ENCODE data around the gene DLGAP1. TPM values are rescaled to one million over a fixed set of nuclear protein-coding genes. Genes with fewer than 3 reads are reported as not detected.

DLGAP1 gene
- total and polyA plus RNA-seq, 2 of the 13 experiments (the other 11 are each of a cell fraction or from before 2014, with no cell fraction given) = 0.01 TPM; not detected in 1

- no TSS peak for BruUV-seq (replicated peaks)
- H2AFZ ChIP-seq (ENCODE audit: low read length) = no peak overlapping the region
- no peaks in the 10 kb centered on the region for H4K20me1 ChIP-seq (ENCODE audit: insufficient read depth, low read length)
- no peaks in the 10 kb centered on the region for H3K79me2 ChIP-seq (ENCODE audit: insufficient read depth, low read length)
- H3K4me3 ChIP-seq (replicated peaks in 1 of 3; ENCODE audit: insufficient read depth in 1 of 3, low read depth in 2 of 3, low read length in 3 of 3) = no peak overlapping the region
- no peak overlapping the region for H3K4me2 ChIP-seq (ENCODE audit: low read depth, low read length)
- peaks cover 0 to 3% of the 10 kb centered on the region in 2 experiments; a peak in 1 of 5 replicates for H3K27me3 ChIP-seq (ENCODE audit: control insufficient read depth in 1 of 2, insufficient read depth in 2 of 2, low read length in 2 of 2)
- TF ChIP-seq U2AF1 (optimal IDR thresholded peaks at IDR 0.05; ENCODE audit: low read depth, low read length) = no peak
- TF ChIP-seq ZNF432 (CRISPR knock-in tag; IDR thresholded peaks at IDR 0.05; ENCODE audit: borderline replicate concordance) = no peak
- TF ChIP-seq TRIM22 (IDR thresholded peaks at IDR 0.05) = no peak
- no peak for TF ChIP-seq ZNF629 (CRISPR knock-in tag; conservative IDR thresholded peaks at IDR 0.05)
- TF ChIP-seq ARHGAP35 (CRISPR knock-in tag; IDR thresholded peaks at IDR 0.05; ENCODE audit: borderline replicate concordance) = no peak
- no peak for TF ChIP-seq CHD2 (IDR thresholded peaks at IDR 0.05; ENCODE audit: low read depth, low read length)
- no peak for TF ChIP-seq YEATS4 (CRISPR knock-in tag; IDR thresholded peaks at IDR 0.05; ENCODE audit: borderline replicate concordance)
- 27% methylated on average over 3 of the region's 3 CpGs for WGBS (ENCODE audit: low lambda C conversion rate)
- no peaks in the 10 kb centered on the region for H3K4me1 ChIP-seq (ENCODE audit: insufficient read depth, low read length)
- in situ Hi-C loops (cut with HindIII; ENCODE audit: extremely low pct_ligation_motif_present, low pct_unique_long_range_greater_than_20kb) (no loop called here), intact Hi-C loops (cut with micrococcal nuclease; ENCODE audit: unreplicated experiment) (no loop called here)
- CTCF ChIA-PET (ENCODE audit: low intra/inter-chr PET ratio, low total read pairs) = no interaction called here
- no peak overlapping the region for H3K9ac ChIP-seq (ENCODE audit: insufficient read depth, low read depth, low read length)
- H3K36me3 ChIP-seq (replicated peaks in 1 of 2; ENCODE audit: control insufficient read depth in 1 of 2, insufficient read depth in 2 of 2, low read length in 2 of 2) = no peaks in the 10 kb centered on the region
- DNase-seq (ENCODE audit: low spot score) (no peak), FAIRE-seq (no peak), ATAC-seq (no peak)
- H3K9me3 ChIP-seq (ENCODE audit: low read length) = no peaks in the 10 kb centered on the region
- no peak overlapping the region for H3K27ac ChIP-seq (ENCODE audit: extremely low read length, insufficient read depth, low read length)
- POLR2A ChIA-PET = no interaction called here
Observed at GRCh38 chr18:3560755-3561154, 894.4 kb downstream of the DLGAP1 start.

- Histone ChIP-seq H3K36me3 (replicated peaks in 1 of 2; ENCODE audit: control insufficient read depth in 1 of 2, insufficient read depth in 2 of 2, low read length in 2 of 2) (no peaks in the 10 kb centered on the region), H3K4me2 (ENCODE audit: low read depth, low read length) (no peak overlapping the region), H3K9ac (ENCODE audit: insufficient read depth, low read depth, low read length) (no peak overlapping the region), H3K79me2 (ENCODE audit: insufficient read depth, low read length) (no peaks in the 10 kb centered on the region), H3K27me3 (ENCODE audit: control insufficient read depth in 1 of 2, insufficient read depth in 2 of 2, low read length in 2 of 2) (peaks cover 0 to 12% of the 10 kb centered on the region in 2 experiments; a peak in 2 of 5 replicates), H4K20me1 (ENCODE audit: insufficient read depth, low read length) (no peaks in the 10 kb centered on the region), H2AFZ (ENCODE audit: low read length) (no peak overlapping the region), H3K4me3 (replicated peaks in 1 of 3; ENCODE audit: insufficient read depth in 1 of 3, low read depth in 2 of 3, low read length in 3 of 3) (no peak overlapping the region), H3K9me3 (ENCODE audit: low read length) (no peaks in the 10 kb centered on the region), H3K27ac (ENCODE audit: extremely low read length, insufficient read depth, low read length) (no peak overlapping the region), H3K4me1 (ENCODE audit: insufficient read depth, low read length) (peaks cover 14% of the 10 kb centered on the region)
- WGBS (ENCODE audit: low lambda C conversion rate) = 1% methylated on average over 2 of the region's 2 CpGs
- ChIA-PET CTCF (ENCODE audit: low intra/inter-chr PET ratio, low total read pairs) (no interaction called here), POLR2A (no interaction called here)
- ATAC-seq (no peak), DNase-seq (ENCODE audit: low spot score) (no peak), FAIRE-seq (no peak)
- in situ Hi-C loops (cut with HindIII; ENCODE audit: extremely low pct_ligation_motif_present, low pct_unique_long_range_greater_than_20kb) (no loop called here), intact Hi-C loops (cut with micrococcal nuclease; ENCODE audit: unreplicated experiment) (no loop called here)
- no TSS peak for BruUV-seq (replicated peaks)
- TF ChIP-seq FOXC1 (CRISPR knock-in tag; IDR thresholded peaks at IDR 0.05; ENCODE audit: borderline replicate concordance) (no peak), SKI (IDR thresholded peaks at IDR 0.05; ENCODE audit: partially characterized antibody) (no peak), ZNF530 (CRISPR knock-in tag; IDR thresholded peaks at IDR 0.05; ENCODE audit: low read depth) (no peak), SKIL (CRISPR knock-in tag; IDR thresholded peaks at IDR 0.05; ENCODE audit: borderline replicate concordance) (no peak), HIC2 (CRISPR knock-in tag; IDR thresholded peaks at IDR 0.05; ENCODE audit: low read depth) (no peak)
Observed at GRCh38 chr18:3554811-3555427, 900.2 kb downstream of the DLGAP1 start.

Measured in HepG2 (cell line).